AML-193 (cell line): ENCODE measurements around the gene URM1.

ENCODE experiments used
- DNase-seq, 2 experiments: peaks; one replicate each; lab custom pipeline; 2025; lab: John Stamatoyannopoulos, UW

Gene URM1

DNA sequence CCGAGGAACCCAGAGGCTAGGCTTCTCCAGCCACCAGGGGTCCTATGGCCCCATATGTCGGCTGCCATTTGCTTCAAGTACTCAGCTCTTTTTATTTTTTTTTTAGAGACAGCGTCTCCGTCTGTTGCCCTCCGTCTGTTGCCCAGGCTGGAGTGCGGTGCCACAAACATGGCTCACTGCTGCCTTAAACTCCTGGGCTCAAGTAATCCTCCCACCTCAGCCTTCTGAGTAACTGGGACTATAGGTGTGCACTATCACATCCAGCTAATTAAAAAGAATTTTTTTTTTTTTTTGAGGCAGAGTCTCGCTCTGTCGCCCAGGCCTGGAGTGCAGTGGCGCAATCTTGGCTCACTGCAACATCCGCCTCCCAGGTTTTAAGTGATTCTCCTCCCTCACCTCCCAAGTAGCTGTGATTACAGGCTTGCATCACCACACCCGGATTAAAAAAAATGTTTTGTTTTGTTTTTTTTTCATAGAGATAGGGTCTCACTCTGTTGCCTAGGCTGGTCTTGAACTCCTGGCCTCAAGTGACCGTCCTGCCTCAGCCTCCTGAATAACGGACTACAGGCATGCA is 58.4 kb downstream of the URM1 start:
- DNase-seq, result no peak

DNA sequence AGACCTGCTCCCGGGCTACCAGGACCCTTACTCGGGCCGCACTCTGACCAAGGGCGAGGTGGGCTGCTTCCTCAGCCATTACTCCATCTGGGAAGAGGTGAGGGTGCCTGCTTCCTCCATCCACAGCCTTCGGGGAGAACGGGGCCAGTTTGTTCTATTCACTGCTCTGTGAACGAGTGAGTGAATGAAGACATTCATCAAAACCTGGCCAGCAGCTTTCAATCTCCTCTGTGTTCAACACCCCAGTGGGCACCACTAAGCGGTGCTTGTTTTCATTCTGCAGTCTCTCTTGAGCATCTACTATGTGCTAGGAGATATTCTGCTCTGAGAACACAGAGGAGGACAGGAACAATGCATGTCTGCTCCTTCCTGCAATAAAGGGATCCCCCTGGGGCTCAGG is 60.0 kb downstream of the URM1 start:
- DNase-seq, result no peak

DNA sequence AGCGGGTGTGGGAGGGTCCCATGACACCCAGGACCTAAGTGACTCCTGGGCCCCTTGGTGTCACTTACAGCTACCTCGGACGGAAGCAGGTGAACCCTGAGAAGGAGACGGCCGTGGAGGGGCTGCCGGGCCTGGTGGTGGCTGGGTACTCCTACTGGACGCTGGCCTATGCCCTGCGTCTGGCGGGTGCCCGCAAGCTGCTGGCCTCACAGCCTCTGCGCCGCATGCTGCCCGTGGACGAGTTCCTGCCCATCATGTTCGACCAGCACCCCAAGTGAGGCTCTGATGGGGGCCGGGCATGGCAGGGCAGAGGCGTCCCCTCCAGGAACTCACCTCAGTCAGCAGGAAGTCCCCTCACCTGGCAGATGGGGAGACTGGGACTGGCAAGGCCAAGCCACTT is 63.2 kb downstream of the URM1 start:
- DNase-seq, result no peak

DNA sequence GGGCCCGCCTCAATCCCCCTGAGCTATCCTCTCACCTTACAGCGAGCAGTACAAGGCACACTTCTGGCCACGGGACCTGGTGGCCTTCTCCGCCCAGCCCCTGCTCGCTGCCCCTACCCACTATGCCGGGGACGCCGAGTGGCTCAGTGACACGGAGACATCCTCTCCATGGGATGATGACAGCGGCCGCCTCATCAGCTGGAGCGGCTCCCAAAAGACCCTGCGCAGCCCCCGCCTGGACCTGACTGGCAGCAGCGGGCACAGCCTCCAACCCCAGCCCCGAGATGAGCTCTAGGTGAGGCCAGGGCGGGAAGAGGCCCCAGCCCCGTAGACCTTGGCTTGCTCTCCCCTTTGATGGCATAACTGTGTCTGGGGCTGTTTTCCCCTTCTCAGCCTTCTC is 64.4 kb downstream of the URM1 start:
- no peak for DNase-seq

DNA sequence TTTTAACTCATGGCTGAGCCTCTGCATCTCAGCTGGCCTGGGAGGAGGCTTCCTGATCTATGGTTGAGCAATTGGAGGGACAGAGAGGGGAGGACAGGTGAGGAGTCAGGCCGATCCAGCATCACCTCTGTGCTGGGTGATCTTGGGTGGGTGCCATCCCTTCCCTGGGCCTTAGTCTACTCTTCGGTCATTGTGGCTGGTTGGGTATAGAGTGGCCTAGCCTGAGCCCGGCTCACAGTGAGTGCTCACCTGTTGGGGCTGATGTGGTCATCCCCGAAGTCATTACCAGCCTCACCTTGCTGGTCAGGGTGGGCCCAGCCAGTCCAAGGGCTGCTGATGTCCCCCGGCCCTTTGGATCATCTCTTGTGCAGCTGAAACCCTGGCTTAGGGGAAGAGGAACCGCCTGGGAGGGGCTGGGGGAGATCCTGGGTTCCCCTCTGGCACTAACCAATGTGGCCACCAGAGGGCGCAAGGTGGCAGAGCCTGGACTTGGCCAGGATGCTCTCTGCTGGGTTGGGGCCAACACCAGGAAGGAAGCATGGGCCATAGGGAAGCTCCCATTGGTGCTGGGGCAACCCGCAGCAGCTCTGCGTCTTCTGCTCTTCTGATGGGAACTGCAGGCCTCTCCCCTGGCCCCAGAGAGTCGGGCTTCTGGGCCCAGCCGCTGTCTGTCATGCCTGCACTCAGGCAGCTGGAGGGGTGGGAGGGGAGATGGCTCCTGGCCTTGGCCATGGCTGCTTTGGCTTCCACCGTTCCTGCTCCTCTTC is 67.4 kb downstream of the URM1 start:
- peak; percentile 77 to 83 for DNase-seq

DNA sequence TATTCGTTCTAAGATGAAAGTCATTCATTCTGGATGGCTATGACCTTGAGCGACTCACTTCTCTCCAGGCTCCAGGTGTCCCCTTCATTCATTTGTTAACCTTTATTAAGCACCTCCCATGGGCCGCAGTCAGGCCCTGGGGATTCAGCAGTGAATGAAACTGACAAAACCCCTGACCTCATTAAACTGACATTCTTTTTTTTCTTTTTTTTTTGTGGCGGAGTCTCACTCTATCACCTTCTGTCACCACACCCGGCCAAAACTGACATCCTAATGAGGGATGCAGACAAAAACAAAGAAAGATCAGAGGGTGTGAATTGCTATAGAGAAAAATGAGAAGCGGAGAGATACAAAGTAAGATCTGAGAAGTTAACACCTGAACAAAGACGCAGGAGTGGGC is 68.1 kb downstream of the URM1 start:
- DNase-seq, result no peak
